OCI-LY7 (cell line): ENCODE data around the gene NELL1. TPM values are rescaled to one million over a fixed set of nuclear protein-coding genes. Genes with fewer than 3 reads are reported as not detected.

Experiments used
- BruUV-seq: library from RNA; stranded (reverse); fragments of 400-500 nt; replicated peaks from 2 replicates; lab custom pipeline; 2021; lab: Mats Ljungman, UMichigan
- CTCF ChIA-PET: fragments of 300-600 bp; sonication (Branson Sonifier 250); formaldehyde crosslinking; loops from one replicate; lab custom pipeline; 2022; ENCODE audit warnings: antibody characterized with exemption; ENCODE audit not compliant: unreplicated experiment; lab: Charles Lee
- POLR2A ChIA-PET: fragments of 300-600 bp; sonication (Branson Sonifier 250); formaldehyde crosslinking; loops from one replicate; lab custom pipeline; 2022; ENCODE audit warnings: antibody characterized with exemption; lab: Charles Lee
- DNase-seq: peaks from one replicate; pipeline ENCODE4 v3.0.0-alpha.2; 2015; ENCODE audit warnings: low spot score
- H2AFZ ChIP-seq: fragments of 200-600 bp; sonication (generic), shearing (Covaris generic); 2 replicates; pipeline ENCODE4 v1.6.1; 2014; ENCODE audit warnings: mild to moderate bottlenecking, antibody characterized with exemption, low read length, moderate library complexity
- H3K27ac ChIP-seq: fragments of 200-600 bp; sonication (generic); 2 replicates; pipeline ENCODE4 v1.5.1; 2014; ENCODE audit warnings: mixed run types, low read depth, mild to moderate bottlenecking, moderate library complexity, low read length, inconsistent platforms; ENCODE audit not compliant: poor library complexity, severe bottlenecking
- H3K36me3 ChIP-seq: fragments of 200-600 bp; sonication (generic); 2 replicates; pipeline ENCODE4 v1.6.1; 2014; ENCODE audit warnings: mild to moderate bottlenecking, antibody characterized with exemption, low read length, moderate library complexity, mixed read lengths; ENCODE audit not compliant: insufficient read depth
- H3K4me1 ChIP-seq: fragments of 200-600 bp; sonication (generic); 2 replicates; pipeline ENCODE4 v1.5.1; 2014; ENCODE audit warnings: mild to moderate bottlenecking, low read length; ENCODE audit not compliant: insufficient read depth, poor library complexity, severe bottlenecking
- H3K4me2 ChIP-seq: fragments of 200-600 bp; sonication (generic); 2 replicates; pipeline ENCODE4 v1.6.1; 2014; ENCODE audit warnings: mild to moderate bottlenecking, low read length
- H3K4me3 ChIP-seq: fragments of 200-600 bp; sonication (generic); 2 replicates; pipeline ENCODE4 v1.5.1; 2014; ENCODE audit warnings: mild to moderate bottlenecking, low read depth, low read length; ENCODE audit not compliant: poor library complexity, severe bottlenecking
- H3K79me2 ChIP-seq: fragments of 200-600 bp; sonication (generic); 2 replicates; pipeline ENCODE4 v1.6.1; 2016; ENCODE audit warnings: low read depth, mild to moderate bottlenecking, low read length, moderate library complexity, mixed read lengths; ENCODE audit not compliant: insufficient read depth
- H3K9me2 ChIP-seq: fragments of 200-600 bp; sonication (generic); 2 replicates; pipeline ENCODE4 v1.6.1; 2016; ENCODE audit warnings: mild to moderate bottlenecking, low read length, mixed read lengths; ENCODE audit not compliant: insufficient read depth
- H3K9me3 ChIP-seq: fragments of 200-600 bp; sonication (generic); 2 replicates; pipeline ENCODE4 v1.6.1; 2014; ENCODE audit warnings: mild to moderate bottlenecking, mixed run types, low read length, mixed read lengths
- H4K20me1 ChIP-seq: fragments of 200-600 bp; sonication (generic); 2 replicates; pipeline ENCODE4 v1.6.1; 2014; ENCODE audit warnings: mild to moderate bottlenecking, antibody characterized with exemption, low read length, moderate library complexity, mixed read lengths; ENCODE audit not compliant: insufficient read depth
- CTCF ChIP-seq: fragments of 200-600 bp; sonication (generic); conservative IDR thresholded peaks from 2 replicates; pipeline ENCODE4 v1.5.1; 2014; ENCODE audit warnings: mild to moderate bottlenecking, antibody characterized with exemption, low read length, moderate library complexity, mixed read lengths
- EZH2phosphoT487 ChIP-seq: fragments of 200-600 bp; sonication (generic); IDR thresholded peaks from 2 replicates; pipeline ENCODE4 v1.6.1; 2018; ENCODE audit warnings: low read depth, borderline replicate concordance, mild to moderate bottlenecking, mixed run types, antibody characterized with exemption, low read length, moderate library complexity, mixed read lengths
- intact Hi-C: fragments of 100-400 bp; cut with micrococcal nuclease; formaldehyde crosslinking; loops from one replicate; pipeline ENCODE4 v1.10.0; 2022; ENCODE audit not compliant: unreplicated experiment
- total RNA-seq, 2 experiments: library from RNA; depleted of rRNA in 1 of 2; stranded (reverse); fragments of >200 nt in 1 of 2; shearing (Covaris generic) in 1 of 2; gene quantifications; 2 replicates each; pipeline ENCODE4 v1.2.3, GENCODE V29; 2014 to 2022

NELL1 gene
- total RNA-seq, 2 experiments from 2014 or later, result not detected

GRCh38 chr11:21321072-21321471 lies 651.7 kb downstream of the NELL1 start:
- POLR2A ChIA-PET, result no interaction called here

GRCh38 chr11:21321530-21321929 lies 652.1 kb downstream of the NELL1 start:
- H3K9me3 ChIP-seq, result no peaks in the 10 kb centered on the region
- intact Hi-C loops, result no loop called here
- H3K4me1 ChIP-seq, result no peaks in the 10 kb centered on the region
- H3K79me2 ChIP-seq, result no peaks in the 10 kb centered on the region
- no peaks in the 10 kb centered on the region for H4K20me1 ChIP-seq
- CTCF ChIA-PET, result no interaction called here
- H3K9me2 ChIP-seq, result no peaks in the 10 kb centered on the region
- POLR2A ChIA-PET, result no interaction called here
- no TSS peak for BruUV-seq
- H3K27ac ChIP-seq, result no peak overlapping the region
- H2AFZ ChIP-seq, result no peak overlapping the region
- no peak overlapping the region for H3K4me3 ChIP-seq
- no peak overlapping the region for H3K4me2 ChIP-seq
- no peaks in the 10 kb centered on the region for H3K36me3 ChIP-seq
- TF ChIP-seq CTCF (no peak), EZH2phosphoT487 (no peak)
- DNase-seq, result no peak

More at GRCh38 chr11:21321072-21321471, 651.7 kb downstream of the NELL1 start:
- no peaks in the 10 kb centered on the region for H3K9me2 ChIP-seq
- H3K4me1 ChIP-seq, result no peaks in the 10 kb centered on the region
- H3K27ac ChIP-seq, result no peak overlapping the region
- no peaks in the 10 kb centered on the region for H3K9me3 ChIP-seq
- TF ChIP-seq EZH2phosphoT487 (no peak), CTCF (no peak)
- no TSS peak for BruUV-seq
- DNase-seq, result no peak
- H3K4me3 ChIP-seq, result no peak overlapping the region
- CTCF ChIA-PET, result no interaction called here
- H3K4me2 ChIP-seq, result no peak overlapping the region
- intact Hi-C loops, result no loop called here
- no peaks in the 10 kb centered on the region for H4K20me1 ChIP-seq
- no peaks in the 10 kb centered on the region for H3K79me2 ChIP-seq
- H2AFZ ChIP-seq, result no peak overlapping the region
- H3K36me3 ChIP-seq, result no peaks in the 10 kb centered on the region

- Histone ChIP-seq H2AFZ (no peak overlapping the region), H3K9me2 (no peaks in the 10 kb centered on the region), H3K27ac (no peak overlapping the region), H3K79me2 (no peaks in the 10 kb centered on the region), H3K4me3 (no peak overlapping the region), H3K4me2 (no peak overlapping the region), H3K9me3 (no peaks in the 10 kb centered on the region), H4K20me1 (no peaks in the 10 kb centered on the region), H3K36me3 (no peaks in the 10 kb centered on the region), H3K4me1 (no peaks in the 10 kb centered on the region)
- ChIA-PET POLR2A (interaction anchor here (1.2 kb wide), 1 partner anchor 11 kb away, joined by 3 read pairs; no protein-coding TSS in a partner anchor), CTCF (no interaction called here)
- intact Hi-C loops, result no loop called here
- BruUV-seq, result no TSS peak
- TF ChIP-seq EZH2phosphoT487 (no peak), CTCF (peak; percentile 35)
- no peak for DNase-seq
Measured at GRCh38 chr11:21323617-21324016, 654.2 kb downstream of the NELL1 start.
